A673 (cell line): ENCODE results near the gene PCDHGA7.

Experiments used
- CTCF ChIP-seq: fragments of 300-800, 200-600 bp; sonication (generic); conservative IDR thresholded peaks from 2 replicates; pipeline ENCODE4 v1.5.1; 2017; ENCODE audit warnings: low read depth, mild to moderate bottlenecking, antibody characterized with exemption, low read length, moderate library complexity, mixed read lengths
- EZH2 ChIP-seq: fragments of 200-600 bp; sonication (generic); IDR thresholded peaks from 2 replicates; pipeline ENCODE4 v1.6.1; 2017; ENCODE audit warnings: borderline replicate concordance, low read depth, mild to moderate bottlenecking, mixed read lengths, antibody characterized with exemption, low read length; ENCODE audit not compliant: poor library complexity, severe bottlenecking

GRCh38 chr5:141363952-141364660 is 18.4 kb upstream of the PCDHGA7 start, which contains the start of gene PCDHGA5:
- TF ChIP-seq CTCF, result 0 out of 2 replicates have a peak, but pooled peaks have one; percentile 15
- TF ChIP-seq EZH2, result no peak
